HEK293 (cell line): ENCODE measurements around the gene CTSZ.
"Not testable (repeated sequence)": the region's sequence is repeated elsewhere in the genome, so short reads cannot be mapped to it uniquely, and the experiment has no call there.

Source experiments
- CTCF ChIA-PET: fragments of 350-600 bp; formaldehyde crosslinking; extraction: SDS; loops from one replicate; lab custom pipeline; 2021; ENCODE audit warnings: antibody characterized with exemption; lab: Yijun Ruan, JAX
- POLR2A ChIA-PET: fragments of 300-600 bp; formaldehyde crosslinking; extraction: SDS; loops from one replicate; lab custom pipeline; 2020; ENCODE audit warnings: antibody characterized with exemption, inconsistent platforms; lab: Yijun Ruan, JAX
- H3K27ac ChIP-seq: fragments of 200-500 bp; sonication (Bioruptor generic); 2 replicates; pipeline ENCODE4 v1.5.1; 2014; ENCODE audit warnings: low read depth, low read length, control low read depth, inconsistent platforms; ENCODE audit errors: extremely low read depth
- H3K36me3 ChIP-seq, 2 experiments: fragments of 200-500 bp in 1 of 2; sonication (Bioruptor generic) in 1 of 2; 1 replicate in 1 of 2; 2 replicates in 1 of 2; pipeline ENCODE4 v1.5.1; 2014 to 2017; ENCODE audit warnings: inconsistent platforms in 2 of 2, low read length in 2 of 2; ENCODE audit not compliant: control insufficient read depth in 2 of 2, insufficient read depth in 1 of 2
- H3K4me1 ChIP-seq: fragments of 200-500 bp; sonication (Bioruptor generic); 2 replicates; pipeline ENCODE4 v1.5.1; 2014; ENCODE audit warnings: mild to moderate bottlenecking, low read length, inconsistent platforms; ENCODE audit not compliant: control insufficient read depth, insufficient read depth
- H3K4me3 ChIP-seq: 2 replicates; pipeline ENCODE4 v1.5.1; 2011; ENCODE audit warnings: low read depth, mild to moderate bottlenecking, control low read depth, low read length, moderate library complexity
- H3K9me3 ChIP-seq: fragments of 200-500 bp; sonication (Bioruptor generic); 2 replicates; pipeline ENCODE4 v1.5.1; 2014; ENCODE audit warnings: low read depth, low read length, inconsistent platforms; ENCODE audit not compliant: control insufficient read depth, insufficient read depth
- AEBP2 ChIP-seq: fragments of 450-650 bp; formaldehyde crosslinking; IDR thresholded peaks from 2 replicates; pipeline ENCODE4 v1.5.1; 2016; ENCODE audit warnings: missing biosample characterization, missing genetic modification characterization, borderline replicate concordance
- KLF1 ChIP-seq: fragments of 450-650 bp; formaldehyde crosslinking; IDR thresholded peaks from 2 replicates; pipeline ENCODE4 v1.5.1; 2016; ENCODE audit warnings: missing biosample characterization, missing genetic modification characterization
- ZFP3 ChIP-seq: fragments of 450-650 bp; formaldehyde crosslinking; IDR thresholded peaks from 2 replicates; pipeline ENCODE4 v1.5.1; 2016; ENCODE audit warnings: low read depth, missing biosample characterization, missing genetic modification characterization
- ZNF121 ChIP-seq: fragments of 450-650 bp; formaldehyde crosslinking; IDR thresholded peaks from 2 replicates; pipeline ENCODE4 v1.5.1; 2016; ENCODE audit warnings: missing biosample characterization, missing genetic modification characterization
- ZNF138 ChIP-seq: fragments of 450-650 bp; formaldehyde crosslinking; IDR thresholded peaks from 2 replicates; pipeline ENCODE4 v1.5.1; 2016; ENCODE audit warnings: missing biosample characterization, missing genetic modification characterization, borderline replicate concordance
- ZNF175 ChIP-seq: fragments of 450-650 bp; formaldehyde crosslinking; IDR thresholded peaks from 2 replicates; pipeline ENCODE4 v1.5.1; 2016; ENCODE audit warnings: missing biosample characterization, missing genetic modification characterization
- ZNF184 ChIP-seq: fragments of 450-650 bp; IDR thresholded peaks from 2 replicates; pipeline ENCODE4 v1.5.1; 2018; ENCODE audit warnings: missing biosample characterization, mild to moderate bottlenecking, missing genetic modification characterization
- ZNF2 ChIP-seq: fragments of 450-650 bp; formaldehyde crosslinking; IDR thresholded peaks from 2 replicates; pipeline ENCODE4 v1.5.1; 2016; ENCODE audit warnings: missing biosample characterization, missing genetic modification characterization
- ZNF202 ChIP-seq: fragments of 450-650 bp; formaldehyde crosslinking; IDR thresholded peaks from 2 replicates; pipeline ENCODE4 v1.5.1; 2016; ENCODE audit warnings: missing biosample characterization, missing genetic modification characterization, borderline replicate concordance
- ZNF211 ChIP-seq: fragments of 450-650 bp; formaldehyde crosslinking; IDR thresholded peaks from 2 replicates; pipeline ENCODE4 v1.5.1; 2016; ENCODE audit warnings: low read depth, missing biosample characterization, missing genetic modification characterization
- ZNF214 ChIP-seq: fragments of 450-650 bp; formaldehyde crosslinking; IDR thresholded peaks from 2 replicates; pipeline ENCODE4 v1.5.1; 2017; ENCODE audit warnings: missing biosample characterization, mild to moderate bottlenecking, missing genetic modification characterization, borderline replicate concordance
- ZNF23 ChIP-seq: fragments of 450-650 bp; formaldehyde crosslinking; IDR thresholded peaks from 2 replicates; pipeline ENCODE4 v1.5.1; 2016; ENCODE audit warnings: missing biosample characterization, missing genetic modification characterization, borderline replicate concordance
- ZNF274 ChIP-seq, 2 experiments: fragments of 200-500 bp in 1 of 2; fragments of 450-650 bp in 1 of 2; sonication (Bioruptor generic) in 1 of 2; formaldehyde crosslinking in 1 of 2; IDR thresholded peaks; 2 replicates each; pipeline versions ENCODE4 v1.5.1 to v1.6.1; 2014 to 2016; ENCODE audit warnings: borderline replicate concordance in 1 of 2, inconsistent platforms in 1 of 2, low read length in 1 of 2, missing biosample characterization in 1 of 2, missing genetic modification characterization in 1 of 2
- ZNF521 ChIP-seq: fragments of 450-650 bp; formaldehyde crosslinking; IDR thresholded peaks from 2 replicates; pipeline ENCODE4 v1.5.1; 2017; ENCODE audit warnings: missing biosample characterization, mild to moderate bottlenecking, missing genetic modification characterization
- ZNF561 ChIP-seq: fragments of 450-650 bp; IDR thresholded peaks from 2 replicates; pipeline ENCODE4 v1.5.1; 2018; ENCODE audit warnings: missing biosample characterization, missing genetic modification characterization, borderline replicate concordance
- ZNF623 ChIP-seq: fragments of 450-650 bp; formaldehyde crosslinking; IDR thresholded peaks from 2 replicates; pipeline ENCODE4 v1.5.1; 2016; ENCODE audit warnings: missing biosample characterization, missing genetic modification characterization
- ZSCAN16 ChIP-seq: fragments of 450-650 bp; formaldehyde crosslinking; IDR thresholded peaks from 2 replicates; pipeline ENCODE4 v1.5.1; 2016; ENCODE audit warnings: missing biosample characterization, missing genetic modification characterization
- TF ChIP-seq, protein P1 (sequence below): fragments of 450-650 bp; formaldehyde crosslinking; IDR thresholded peaks from 2 replicates; pipeline ENCODE4 v1.5.0; 2017; ENCODE audit warnings: missing biosample characterization, missing genetic modification characterization, borderline replicate concordance
- TF ChIP-seq, protein P2 (sequence below): fragments of 450-650 bp; formaldehyde crosslinking; IDR thresholded peaks from 2 replicates; pipeline ENCODE4 v1.5.1; 2016; ENCODE audit warnings: missing biosample characterization, missing genetic modification characterization

CTSZ gene

GRCh38 chr20:58984691-58985090 lies 22.4 kb downstream of the CTSZ start:
- ChIA-PET POLR2A (interaction anchor here (1.0 kb wide), 1 partner anchor 48 kb away, joined by 3 read pairs; the partner anchor contains the start of gene ATP5F1E), CTCF (no interaction called here)
- Histone ChIP-seq H3K9me3 (no peaks in the 10 kb centered on the region), H3K4me1 (no peaks in the 10 kb centered on the region), H3K36me3 (peaks cover 6 to 51% of the 10 kb centered on the region in 2 experiments; a peak in 2 of 3 replicates), H3K27ac (no peak overlapping the region), H3K4me3 (no peak overlapping the region)
- TF ChIP-seq, protein P1, sequence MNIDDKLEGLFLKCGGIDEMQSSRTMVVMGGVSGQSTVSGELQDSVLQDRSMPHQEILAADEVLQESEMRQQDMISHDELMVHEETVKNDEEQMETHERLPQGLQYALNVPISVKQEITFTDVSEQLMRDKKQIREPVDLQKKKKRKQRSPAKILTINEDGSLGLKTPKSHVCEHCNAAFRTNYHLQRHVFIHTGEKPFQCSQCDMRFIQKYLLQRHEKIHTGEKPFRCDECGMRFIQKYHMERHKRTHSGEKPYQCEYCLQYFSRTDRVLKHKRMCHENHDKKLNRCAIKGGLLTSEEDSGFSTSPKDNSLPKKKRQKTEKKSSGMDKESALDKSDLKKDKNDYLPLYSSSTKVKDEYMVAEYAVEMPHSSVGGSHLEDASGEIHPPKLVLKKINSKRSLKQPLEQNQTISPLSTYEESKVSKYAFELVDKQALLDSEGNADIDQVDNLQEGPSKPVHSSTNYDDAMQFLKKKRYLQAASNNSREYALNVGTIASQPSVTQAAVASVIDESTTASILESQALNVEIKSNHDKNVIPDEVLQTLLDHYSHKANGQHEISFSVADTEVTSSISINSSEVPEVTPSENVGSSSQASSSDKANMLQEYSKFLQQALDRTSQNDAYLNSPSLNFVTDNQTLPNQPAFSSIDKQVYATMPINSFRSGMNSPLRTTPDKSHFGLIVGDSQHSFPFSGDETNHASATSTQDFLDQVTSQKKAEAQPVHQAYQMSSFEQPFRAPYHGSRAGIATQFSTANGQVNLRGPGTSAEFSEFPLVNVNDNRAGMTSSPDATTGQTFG, result no peak
- TF ChIP-seq ZNF202 (tag by site-specific recombination) (no peak), ZNF23 (tag by site-specific recombination) (no peak), ZNF561 (no peak), KLF1 (no peak), ZNF211 (tag by site-specific recombination) (no peak), ZNF138 (tag by site-specific recombination) (no peak), ZNF521 (tag by site-specific recombination) (no peak), ZNF623 (tag by site-specific recombination) (no peak), ZSCAN16 (tag by site-specific recombination) (no peak), ZFP3 (tag by site-specific recombination) (no peak), ZNF175 (tag by site-specific recombination) (no peak), AEBP2 (tag by site-specific recombination) (no peak), ZNF121 (tag by site-specific recombination) (no peak), ZNF184 (tag by site-specific recombination) (no peak), ZNF214 (tag by site-specific recombination) (no peak), ZNF274 (IDR thresholded peaks at IDR 0.05; ENCODE audit: low read length) (no peak), ZNF274 (tag by site-specific recombination; IDR thresholded peaks at IDR 0.05; ENCODE audit: borderline replicate concordance) (no peak), ZNF2 (tag by site-specific recombination) (no peak)
- TF ChIP-seq, protein P2, sequence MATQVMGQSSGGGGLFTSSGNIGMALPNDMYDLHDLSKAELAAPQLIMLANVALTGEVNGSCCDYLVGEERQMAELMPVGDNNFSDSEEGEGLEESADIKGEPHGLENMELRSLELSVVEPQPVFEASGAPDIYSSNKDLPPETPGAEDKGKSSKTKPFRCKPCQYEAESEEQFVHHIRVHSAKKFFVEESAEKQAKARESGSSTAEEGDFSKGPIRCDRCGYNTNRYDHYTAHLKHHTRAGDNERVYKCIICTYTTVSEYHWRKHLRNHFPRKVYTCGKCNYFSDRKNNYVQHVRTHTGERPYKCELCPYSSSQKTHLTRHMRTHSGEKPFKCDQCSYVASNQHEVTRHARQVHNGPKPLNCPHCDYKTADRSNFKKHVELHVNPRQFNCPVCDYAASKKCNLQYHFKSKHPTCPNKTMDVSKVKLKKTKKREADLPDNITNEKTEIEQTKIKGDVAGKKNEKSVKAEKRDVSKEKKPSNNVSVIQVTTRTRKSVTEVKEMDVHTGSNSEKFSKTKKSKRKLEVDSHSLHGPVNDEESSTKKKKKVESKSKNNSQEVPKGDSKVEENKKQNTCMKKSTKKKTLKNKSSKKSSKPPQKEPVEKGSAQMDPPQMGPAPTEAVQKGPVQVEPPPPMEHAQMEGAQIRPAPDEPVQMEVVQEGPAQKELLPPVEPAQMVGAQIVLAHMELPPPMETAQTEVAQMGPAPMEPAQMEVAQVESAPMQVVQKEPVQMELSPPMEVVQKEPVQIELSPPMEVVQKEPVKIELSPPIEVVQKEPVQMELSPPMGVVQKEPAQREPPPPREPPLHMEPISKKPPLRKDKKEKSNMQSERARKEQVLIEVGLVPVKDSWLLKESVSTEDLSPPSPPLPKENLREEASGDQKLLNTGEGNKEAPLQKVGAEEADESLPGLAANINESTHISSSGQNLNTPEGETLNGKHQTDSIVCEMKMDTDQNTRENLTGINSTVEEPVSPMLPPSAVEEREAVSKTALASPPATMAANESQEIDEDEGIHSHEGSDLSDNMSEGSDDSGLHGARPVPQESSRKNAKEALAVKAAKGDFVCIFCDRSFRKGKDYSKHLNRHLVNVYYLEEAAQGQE (tag by site-specific recombination), result no peak

DNA sequence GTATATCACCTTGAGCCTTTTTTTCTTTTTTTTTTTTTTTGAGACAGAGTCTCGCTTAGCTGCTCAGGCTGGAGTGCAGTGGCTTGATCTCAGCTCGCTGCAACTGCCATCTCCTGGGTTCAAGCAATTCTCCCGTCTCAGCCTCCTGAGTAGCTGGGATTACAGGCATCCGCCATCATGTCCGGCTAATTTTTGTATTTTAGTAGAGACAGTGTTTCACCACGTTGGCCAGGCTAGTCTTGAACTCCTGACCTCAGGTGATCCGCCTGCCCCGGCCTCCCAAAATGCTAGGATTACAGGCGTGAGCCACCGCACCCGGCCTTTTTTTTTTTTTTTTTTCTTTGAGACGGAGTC lies 24.0 kb downstream of the CTSZ start:
- not testable (repeated sequence) for H3K9me3 ChIP-seq, H3K27ac ChIP-seq, H3K4me1 ChIP-seq, H3K4me3 ChIP-seq
- ChIA-PET CTCF (interaction anchor here (0.9 kb wide), 1 partner anchor 473 kb away, joined by 3 read pairs; no protein-coding TSS in a partner anchor), POLR2A (interaction anchor here (0.7 to 3.0 kb wide), 2 partner anchors 17 to 49 kb away, joined by 3 to 14 read pairs; partner anchors contain the start of gene ATP5F1E)
- peaks cover 6 to 35% of the 10 kb centered on the region in 2 experiments; a peak in 2 of 3 replicates for H3K36me3 ChIP-seq
